NCI-H2171 (cell line): Measurements from ENCODE around the gene MEF2A.
"Not testable (repeated sequence)": the region's sequence is repeated elsewhere in the genome, so short reads cannot be mapped to it uniquely, and the experiment has no call there.

ENCODE experiments used
- DNase-seq: peaks from one replicate; lab custom pipeline; 2025; lab: John Stamatoyannopoulos, UW

The MEF2A gene

GRCh38 chr15:99651023-99651807, 85.4 kb downstream of the MEF2A start:
- no peak for DNase-seq

- no peak for DNase-seq
Observed at GRCh38 chr15:99656205-99656604, 90.4 kb downstream of the MEF2A start.

GRCh38 chr15:99657996-99658395, 92.2 kb downstream of the MEF2A start:
- DNase-seq, result no peak

- DNase-seq, result no peak
Observed at GRCh38 chr15:99662903-99663302, 97.1 kb downstream of the MEF2A start.

GRCh38 chr15:99666073-99666472, 100.3 kb downstream of the MEF2A start:
- not testable (repeated sequence) for DNase-seq

- no peak for DNase-seq
Observed at GRCh38 chr15:99668533-99669182, 102.9 kb downstream of the MEF2A start.

GRCh38 chr15:99669250-99669649, 103.5 kb downstream of the MEF2A start:
- DNase-seq, result no peak

- DNase-seq, result no peak
Observed at GRCh38 chr15:99671926-99672635, 106.3 kb downstream of the MEF2A start.

GRCh38 chr15:99673111-99673510, 107.3 kb downstream of the MEF2A start:
- DNase-seq, result no peak

GRCh38 chr15:99674279-99674678, 108.5 kb downstream of the MEF2A start:
- no peak for DNase-seq

GRCh38 chr15:99677540-99678134, 111.9 kb downstream of the MEF2A start:
- no peak for DNase-seq

- no peak for DNase-seq
Observed at GRCh38 chr15:99680276-99680675, 114.5 kb downstream of the MEF2A start.

GRCh38 chr15:99681990-99682389, 116.2 kb downstream of the MEF2A start:
- DNase-seq, result no peak

GRCh38 chr15:99682455-99682854, 116.7 kb downstream of the MEF2A start:
- peak; percentile 14 for DNase-seq

- no peak for DNase-seq
Observed at GRCh38 chr15:99683000-99683670, 117.4 kb downstream of the MEF2A start.

- no peak for DNase-seq
Observed at GRCh38 chr15:99686290-99686689, 120.5 kb downstream of the MEF2A start.

- no peak for DNase-seq
Observed at GRCh38 chr15:99692825-99693224, 127.0 kb downstream of the MEF2A start.

- DNase-seq, result no peak
Observed at GRCh38 chr15:99696096-99696495, 130.3 kb downstream of the MEF2A start.

- no peak for DNase-seq
Observed at GRCh38 chr15:99702895-99703602, 137.3 kb downstream of the MEF2A start.

- peak; percentile 25 for DNase-seq
Observed at GRCh38 chr15:99703603-99704443, 138.0 kb downstream of the MEF2A start.
